Testis (tissue), 2 donors: ENCODE results near the gene ZNF829.

Source experiments
- POLR2A ChIP-seq: fragments of 450-650 bp; IDR thresholded peaks from one replicate; pipeline ENCODE4 v1.6.1; 2017; ENCODE audit warnings: antibody characterized with exemption, mild to moderate bottlenecking, moderate library complexity
- TF ChIP-seq, protein P1 (sequence below), 3 experiments: fragments of 450-650 bp in 2 of 3; fragments of 200-600 bp in 1 of 3; sonication (generic) in 1 of 3; IDR thresholded peaks; one replicate each; pipeline ENCODE4 v1.5.1; 2016 to 2019; ENCODE audit warnings: antibody characterized with exemption in 3 of 3, mild to moderate bottlenecking in 2 of 3, moderate library complexity in 1 of 3

DNA sequence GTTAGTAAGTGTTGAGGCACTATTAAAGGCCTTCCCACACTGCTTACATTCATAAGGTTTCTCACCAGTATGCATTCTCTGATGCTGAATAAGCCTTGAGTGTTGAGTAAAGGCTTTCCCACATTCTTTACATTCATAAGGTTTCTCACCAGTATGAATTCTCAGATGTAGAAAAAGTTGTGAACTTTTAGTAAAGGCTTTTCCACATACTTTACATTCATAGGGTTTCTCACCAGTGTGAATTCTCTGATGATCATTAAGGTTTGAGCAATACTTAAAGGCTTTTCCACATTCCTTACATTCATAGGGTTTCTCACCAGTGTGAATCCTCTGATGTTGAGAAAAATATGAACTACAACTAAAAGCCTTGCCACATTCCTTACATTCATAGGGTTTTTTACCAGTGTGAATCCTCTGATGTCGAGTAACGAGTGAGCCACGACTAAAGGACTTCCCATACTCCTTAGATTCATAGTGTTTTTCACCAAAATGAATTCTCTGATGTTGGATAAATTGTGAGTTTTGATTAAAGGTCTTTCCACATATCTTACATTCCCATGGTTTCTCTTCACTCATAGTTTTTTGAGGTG, 24.2 kb downstream of the ZNF829 start:
- TF ChIP-seq, protein P1, sequence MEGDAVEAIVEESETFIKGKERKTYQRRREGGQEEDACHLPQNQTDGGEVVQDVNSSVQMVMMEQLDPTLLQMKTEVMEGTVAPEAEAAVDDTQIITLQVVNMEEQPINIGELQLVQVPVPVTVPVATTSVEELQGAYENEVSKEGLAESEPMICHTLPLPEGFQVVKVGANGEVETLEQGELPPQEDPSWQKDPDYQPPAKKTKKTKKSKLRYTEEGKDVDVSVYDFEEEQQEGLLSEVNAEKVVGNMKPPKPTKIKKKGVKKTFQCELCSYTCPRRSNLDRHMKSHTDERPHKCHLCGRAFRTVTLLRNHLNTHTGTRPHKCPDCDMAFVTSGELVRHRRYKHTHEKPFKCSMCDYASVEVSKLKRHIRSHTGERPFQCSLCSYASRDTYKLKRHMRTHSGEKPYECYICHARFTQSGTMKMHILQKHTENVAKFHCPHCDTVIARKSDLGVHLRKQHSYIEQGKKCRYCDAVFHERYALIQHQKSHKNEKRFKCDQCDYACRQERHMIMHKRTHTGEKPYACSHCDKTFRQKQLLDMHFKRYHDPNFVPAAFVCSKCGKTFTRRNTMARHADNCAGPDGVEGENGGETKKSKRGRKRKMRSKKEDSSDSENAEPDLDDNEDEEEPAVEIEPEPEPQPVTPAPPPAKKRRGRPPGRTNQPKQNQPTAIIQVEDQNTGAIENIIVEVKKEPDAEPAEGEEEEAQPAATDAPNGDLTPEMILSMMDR (IDR thresholded peaks at IDR 0.05), result no peak
- TF ChIP-seq POLR2A, result no peak
